ENCODE results near the gene ACTL9. TPM values are rescaled to one million over a fixed set of nuclear protein-coding genes. Genes with fewer than 3 reads are reported as not detected.

Gene ACTL9
- total and polyA plus RNA-seq, 12 donors: not detected

DNA sequence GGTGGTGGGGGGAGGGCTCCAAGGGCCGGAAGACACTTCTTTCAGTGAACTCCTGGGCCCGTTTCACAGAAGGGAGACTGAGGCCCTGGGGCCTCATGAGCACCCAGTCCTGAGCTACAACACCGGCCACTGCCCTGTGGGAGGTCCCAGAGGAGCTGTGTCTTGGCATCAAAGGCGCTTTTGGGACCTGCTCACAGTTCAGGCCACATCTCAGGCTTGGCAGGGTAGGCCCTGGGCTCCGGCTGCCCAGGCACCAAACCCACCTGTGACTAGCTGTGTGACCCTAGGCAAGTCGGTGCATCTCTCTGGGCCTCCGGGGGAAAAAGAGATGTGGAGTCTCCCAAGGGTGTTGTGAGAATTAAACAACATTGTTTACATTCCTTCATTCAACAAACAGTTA is 38.7 kb downstream of the ACTL9 start:
- Histone ChIP-seq H3K4me3 (no peak overlapping the region), H3K4me1 (peaks cover 0 to 14% (median 0%) of the 10 kb centered on the region in 9 donors), H3K27ac (no peak overlapping the region), H3K36me3 (no peaks in the 10 kb centered on the region), H3K9me3 (no peaks in the 10 kb centered on the region), H3K27me3 (peaks cover 0 to 62% (median 40%) of the 10 kb centered on the region in 7 donors)
- 70 to 76% methylated on average over 7 of the region's 7 CpGs for WGBS, 2 donors
- intact Hi-C loops (cut with DNase I): loop anchor here in 1 of 10 donors (5.0 kb wide), 1 partner anchor 32 kb away; no protein-coding TSS in a partner anchor
- ATAC-seq (no peak), DNase-seq (no peak)
- TF ChIP-seq, protein P1, sequence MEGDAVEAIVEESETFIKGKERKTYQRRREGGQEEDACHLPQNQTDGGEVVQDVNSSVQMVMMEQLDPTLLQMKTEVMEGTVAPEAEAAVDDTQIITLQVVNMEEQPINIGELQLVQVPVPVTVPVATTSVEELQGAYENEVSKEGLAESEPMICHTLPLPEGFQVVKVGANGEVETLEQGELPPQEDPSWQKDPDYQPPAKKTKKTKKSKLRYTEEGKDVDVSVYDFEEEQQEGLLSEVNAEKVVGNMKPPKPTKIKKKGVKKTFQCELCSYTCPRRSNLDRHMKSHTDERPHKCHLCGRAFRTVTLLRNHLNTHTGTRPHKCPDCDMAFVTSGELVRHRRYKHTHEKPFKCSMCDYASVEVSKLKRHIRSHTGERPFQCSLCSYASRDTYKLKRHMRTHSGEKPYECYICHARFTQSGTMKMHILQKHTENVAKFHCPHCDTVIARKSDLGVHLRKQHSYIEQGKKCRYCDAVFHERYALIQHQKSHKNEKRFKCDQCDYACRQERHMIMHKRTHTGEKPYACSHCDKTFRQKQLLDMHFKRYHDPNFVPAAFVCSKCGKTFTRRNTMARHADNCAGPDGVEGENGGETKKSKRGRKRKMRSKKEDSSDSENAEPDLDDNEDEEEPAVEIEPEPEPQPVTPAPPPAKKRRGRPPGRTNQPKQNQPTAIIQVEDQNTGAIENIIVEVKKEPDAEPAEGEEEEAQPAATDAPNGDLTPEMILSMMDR (IDR thresholded peaks at IDR 0.05): no peak

DNA sequence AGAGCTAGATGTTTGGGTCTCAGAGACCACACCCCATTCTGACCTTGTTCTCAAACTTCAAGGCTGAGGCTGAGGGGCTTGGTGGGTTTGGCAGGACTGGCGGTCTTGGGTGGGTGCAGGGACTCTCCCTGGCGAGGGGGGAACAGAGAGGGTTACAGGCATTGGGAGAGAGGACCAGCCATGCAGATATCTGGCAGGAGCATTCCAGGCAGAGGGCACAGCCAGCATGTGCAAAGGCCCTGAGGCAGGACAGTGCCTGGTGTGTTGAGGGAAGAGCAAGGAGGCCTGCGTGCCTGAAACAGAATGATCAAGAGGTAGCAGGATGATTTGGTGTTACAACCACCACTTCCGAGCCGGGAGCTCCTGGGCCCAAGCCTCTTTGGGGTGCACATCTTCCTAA is 40.7 kb downstream of the ACTL9 start:
- no peak overlapping the region for H3K27ac ChIP-seq
- peaks cover 0 to 12% (median 0%) of the 10 kb centered on the region in 9 donors for H3K4me1 ChIP-seq
- H3K9me3 ChIP-seq: no peaks in the 10 kb centered on the region
- TF ChIP-seq, protein P1 (IDR thresholded peaks at IDR 0.05): no peak
- DNase-seq (no peak), ATAC-seq (no peak)
- H3K27me3 ChIP-seq: peaks cover 0 to 47% (median 32%) of the 10 kb centered on the region in 7 donors
- 71 to 74% methylated on average over 5 of the region's 5 CpGs for WGBS, 2 donors
- H3K4me3 ChIP-seq: no peak overlapping the region
- intact Hi-C loops (cut with DNase I): loop anchor here in 2 of 10 donors (2.0 to 5.0 kb wide), 2 partner anchors 34 to 419 kb away; no protein-coding TSS in a partner anchor
- no peaks in the 10 kb centered on the region for H3K36me3 ChIP-seq

DNA sequence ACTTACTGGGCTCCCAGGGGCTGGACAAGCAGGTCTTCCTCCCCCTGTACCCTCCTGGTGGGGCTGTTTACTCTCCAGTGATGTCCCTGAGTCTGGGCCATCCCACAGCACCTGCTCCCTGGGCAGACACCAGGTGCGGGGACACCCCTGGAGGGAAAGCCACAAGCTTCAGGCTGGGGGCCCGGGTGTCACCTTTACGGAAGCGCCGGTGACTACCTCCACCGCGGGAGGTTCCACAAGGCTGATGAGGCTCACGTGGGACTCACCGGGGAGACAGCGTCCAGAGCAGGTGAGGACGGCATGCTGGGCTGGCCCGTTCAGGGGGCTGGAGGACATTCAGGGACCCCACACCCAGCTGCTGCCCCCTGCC is 43.3 kb downstream of the ACTL9 start:
- Histone ChIP-seq H3K4me1 (peaks cover 0 to 18% (median 0%) of the 10 kb centered on the region in 9 donors), H3K36me3 (no peaks in the 10 kb centered on the region), H3K27ac (no peak overlapping the region), H3K4me3 (no peak overlapping the region), H3K9me3 (no peaks in the 10 kb centered on the region), H3K27me3 (peaks cover 0 to 42% (median 32%) of the 10 kb centered on the region in 7 donors)
- ATAC-seq (peak in 1 of 8 donors; percentile 30), DNase-seq (no peak)
- intact Hi-C loops (cut with DNase I): loop anchor here in 6 of 10 donors (2.0 to 5.0 kb wide), 4 partner anchors 37 to 427 kb away; no protein-coding TSS in a partner anchor
- TF ChIP-seq, protein P1 (IDR thresholded peaks at IDR 0.05): no peak
- 67 to 84% methylated on average over 12 of the region's 12 CpGs for WGBS, 2 donors

DNA sequence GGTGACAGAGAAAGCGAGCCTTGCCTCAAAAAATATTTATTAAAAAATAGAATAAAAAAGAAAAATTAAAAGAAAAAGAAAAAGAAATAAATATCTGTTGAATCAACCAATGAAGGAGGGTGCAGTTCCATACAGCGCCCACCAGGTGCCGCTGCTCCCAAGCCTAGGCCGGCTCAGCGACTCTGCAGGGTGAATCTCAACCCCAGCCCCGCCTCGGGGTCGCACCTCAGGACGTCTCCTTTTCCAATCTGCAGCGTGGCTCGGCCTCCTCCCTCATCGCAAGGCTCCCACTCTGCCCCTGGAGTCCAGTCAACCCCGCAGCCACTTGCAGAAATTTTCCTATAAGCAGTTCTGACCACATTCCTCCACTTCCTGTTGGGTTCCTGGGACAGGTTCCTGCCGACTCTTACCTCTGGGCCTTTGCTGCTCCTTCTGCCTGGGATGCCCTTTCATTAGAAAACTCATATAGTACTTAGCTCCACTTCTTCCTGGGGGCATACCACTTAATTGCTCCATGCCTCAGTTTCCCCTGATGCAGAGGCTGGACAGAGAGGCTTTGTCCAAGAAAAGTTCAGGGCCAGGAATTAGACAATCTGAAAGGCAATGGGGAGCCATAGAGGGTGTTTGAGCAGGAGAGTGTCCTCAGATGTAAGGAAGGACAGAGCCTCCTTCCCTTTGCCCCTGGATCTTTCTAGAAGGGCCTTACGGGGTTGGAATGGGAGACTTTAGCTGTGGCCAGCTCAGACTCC is 43.8 kb downstream of the ACTL9 start:
- TF ChIP-seq, protein P1 (IDR thresholded peaks at IDR 0.05): peak; percentile 96 to 99 (median 98)
- peaks cover 0 to 40% (median 28%) of the 10 kb centered on the region in 7 donors for H3K27me3 ChIP-seq
- DNase-seq: peak in 1 of 2 donors; percentile 58
- H3K9me3 ChIP-seq: no peaks in the 10 kb centered on the region
- peak overlapping the region in 4 of 10 donors; percentile 11 to 25 (median 19) for H3K4me3 ChIP-seq
- H3K36me3 ChIP-seq: no peaks in the 10 kb centered on the region
- ATAC-seq: peak in 6 of 8 donors; percentile 49 to 82 (median 66)
- H3K27ac ChIP-seq: no peak overlapping the region
- intact Hi-C loops (cut with DNase I): loop anchor here in 7 of 10 donors (1.0 to 5.0 kb wide), 5 partner anchors 38 to 428 kb away; no protein-coding TSS in a partner anchor
- H3K4me1 ChIP-seq: peaks cover 0 to 23% (median 0%) of the 10 kb centered on the region in 9 donors
- 6% methylated on average over 15 of the region's 15 CpGs for WGBS, 2 donors

Data from heart right ventricle (tissue), 16 donors.